IMR-90 (cell line): Measurements from ENCODE around the gene ACAD9. TPM values are rescaled to one million over a fixed set of nuclear protein-coding genes. Genes with fewer than 3 reads are reported as not detected.

ENCODE experiments used
- ATAC-seq: fragments of 200-7000 bp; cut with Tn5 transposase; 2 replicates; pipeline ENCODE4 v1.9.1; 2020; ENCODE audit warnings: low read depth, mild to moderate bottlenecking, moderate library complexity
- BruUV-seq: library from RNA; stranded (reverse); fragments of 400-500 nt; replicated peaks from 2 replicates; lab custom pipeline; 2021; lab: Mats Ljungman, UMichigan
- CTCF ChIA-PET: fragments of 300-600 bp; formaldehyde crosslinking; extraction: SDS; loops from one replicate; lab custom pipeline; 2021; ENCODE audit warnings: antibody characterized with exemption; lab: Yijun Ruan, JAX
- POLR2A ChIA-PET: fragments of 300-600 bp; sonication (Branson Sonifier 250); formaldehyde crosslinking; loops from one replicate; lab custom pipeline; 2022; ENCODE audit warnings: antibody characterized with exemption; ENCODE audit not compliant: unreplicated experiment; lab: Charles Lee
- DNase-seq: peaks from one replicate; pipeline ENCODE4 v3.0.0; 2013
- H2AFZ ChIP-seq: replicated peaks from 2 replicates; pipeline ENCODE3; 2013; ENCODE audit warnings: low read length, mild to moderate bottlenecking; ENCODE audit not compliant: poor library complexity
- H2AK5ac ChIP-seq: 2 replicates; pipeline ENCODE4 v1.6.1; 2013; ENCODE audit warnings: low read depth, low read length, inconsistent platforms
- H2AK9ac ChIP-seq: replicated peaks from 2 replicates; pipeline ENCODE3; 2013; ENCODE audit warnings: mild to moderate bottlenecking, low read depth, low read length, moderate library complexity; ENCODE audit not compliant: poor library complexity
- H2BK120ac ChIP-seq: 2 replicates; pipeline ENCODE4 v1.6.1; 2013; ENCODE audit warnings: low read depth, low read length, inconsistent platforms
- H2BK15ac ChIP-seq: 3 replicates; pipeline ENCODE4 v1.6.1; 2013; ENCODE audit warnings: low read depth, low read length, inconsistent platforms
- H2BK20ac ChIP-seq: 2 replicates; pipeline ENCODE4 v1.6.1; 2013; ENCODE audit warnings: low read depth, mild to moderate bottlenecking, inconsistent platforms, low read length, moderate library complexity
- H2BK5ac ChIP-seq: 2 replicates; pipeline ENCODE4 v1.6.1; 2013; ENCODE audit warnings: mild to moderate bottlenecking, low read depth, low read length, inconsistent platforms; ENCODE audit not compliant: poor library complexity, severe bottlenecking
- H3K14ac ChIP-seq: replicated peaks from 2 replicates; pipeline ENCODE4 v1.6.1; 2013; ENCODE audit warnings: low read depth, low read length, inconsistent platforms
- H3K18ac ChIP-seq: 2 replicates; pipeline ENCODE4 v1.6.1; 2013; ENCODE audit warnings: low read depth, low read length, control low read depth
- H3K23ac ChIP-seq: 2 replicates; pipeline ENCODE4 v1.6.1; 2013; ENCODE audit warnings: low read depth, low read length, inconsistent platforms
- H3K27ac ChIP-seq: 2 replicates; pipeline ENCODE4 v1.5.1; 2013; ENCODE audit warnings: mild to moderate bottlenecking, control low read depth, low read length; ENCODE audit not compliant: insufficient read depth
- H3K27me3 ChIP-seq: 2 replicates; pipeline ENCODE4 v1.6.1; 2013; ENCODE audit warnings: low read length; ENCODE audit not compliant: control insufficient read depth, insufficient read depth
- H3K36me3 ChIP-seq: 2 replicates; pipeline ENCODE4 v1.6.1; 2013; ENCODE audit warnings: low read length, mixed read lengths; ENCODE audit not compliant: control insufficient read depth, insufficient read depth
- H3K4ac ChIP-seq: 2 replicates; pipeline ENCODE4 v1.6.1; 2013; ENCODE audit warnings: low read depth, low read length, inconsistent platforms
- H3K4me1 ChIP-seq: 2 replicates; pipeline ENCODE4 v1.6.1; 2013; ENCODE audit warnings: low read length, mixed read lengths; ENCODE audit not compliant: control insufficient read depth, insufficient read depth
- H3K4me2 ChIP-seq: 2 replicates; pipeline ENCODE4 v1.6.1; 2013; ENCODE audit warnings: low read depth, mild to moderate bottlenecking, control low read depth, low read length, moderate library complexity
- H3K4me3 ChIP-seq: 2 replicates; pipeline ENCODE4 v1.5.1; 2013; ENCODE audit warnings: low read depth, mild to moderate bottlenecking, control low read depth, low read length, moderate library complexity; ENCODE audit not compliant: insufficient read depth
- H3K56ac ChIP-seq: 2 replicates; pipeline ENCODE4 v1.6.1; 2013; ENCODE audit warnings: low read length, inconsistent platforms; ENCODE audit not compliant: insufficient read depth; ENCODE audit errors: extremely low read depth
- H3K79me1 ChIP-seq, 2 experiments: 2 replicates each; pipeline ENCODE4 v1.6.1; 2013; ENCODE audit warnings: low read length in 2 of 2, inconsistent platforms in 1 of 2, low read depth in 1 of 2
- H3K9ac ChIP-seq: 2 replicates; pipeline ENCODE4 v1.6.1; 2013; ENCODE audit warnings: low read depth, low read length, control low read depth
- H3K9me1 ChIP-seq: 2 replicates; pipeline ENCODE4 v1.6.1; 2013; ENCODE audit warnings: low read length, inconsistent platforms; ENCODE audit not compliant: insufficient read depth
- H3K9me3 ChIP-seq: 2 replicates; pipeline ENCODE4 v1.6.1; 2013; ENCODE audit warnings: low read length; ENCODE audit not compliant: control insufficient read depth, insufficient read depth
- H4K20me1 ChIP-seq: 2 replicates; pipeline ENCODE4 v1.6.1; 2013; ENCODE audit warnings: low read length, inconsistent platforms; ENCODE audit not compliant: insufficient read depth
- H4K5ac ChIP-seq: 2 replicates; pipeline ENCODE4 v1.6.1; 2013; ENCODE audit warnings: mild to moderate bottlenecking, low read depth, low read length, control low read depth
- H4K8ac ChIP-seq, 2 experiments: 2 replicates each; pipeline ENCODE4 v1.6.1; 2013; ENCODE audit warnings: low read depth in 2 of 2, low read length in 2 of 2, control low read depth in 1 of 2, inconsistent platforms in 1 of 2
- H4K91ac ChIP-seq: 2 replicates; pipeline ENCODE4 v1.6.1; 2013; ENCODE audit warnings: low read depth, low read length, inconsistent platforms; ENCODE audit not compliant: insufficient read depth
- BHLHE40 ChIP-seq: fragments of 150-350 bp; IDR thresholded peaks from 2 replicates; pipeline ENCODE4 v1.6.1; 2016; ENCODE audit warnings: mild to moderate bottlenecking, low read depth, low read length
- CEBPB ChIP-seq: IDR thresholded peaks from 2 replicates; pipeline ENCODE4 v1.6.1; 2012; ENCODE audit warnings: low read depth, low read length, improper control_type of control experiment
- CHD1 ChIP-seq: IDR thresholded peaks from 2 replicates; pipeline ENCODE4 v1.6.1; 2012; ENCODE audit warnings: low read depth, low read length, improper control_type of control experiment
- FOS ChIP-seq: fragments of 150-350 bp; IDR thresholded peaks from 2 replicates; pipeline ENCODE4 v1.6.1; 2016; ENCODE audit warnings: low read depth, low read length
- MAFK ChIP-seq: IDR thresholded peaks from 2 replicates; pipeline ENCODE4 v1.6.1; 2012; ENCODE audit warnings: low read depth, low read length, improper control_type of control experiment
- MAZ ChIP-seq: IDR thresholded peaks from 2 replicates; pipeline ENCODE4 v1.6.1; 2012; ENCODE audit warnings: low read depth, mild to moderate bottlenecking, low read length, improper control_type of control experiment, moderate library complexity, borderline replicate concordance
- NFE2L2 ChIP-seq: fragments of 150-350 bp; IDR thresholded peaks from 2 replicates; pipeline ENCODE4 v1.6.1; 2016; ENCODE audit warnings: low read depth, mild to moderate bottlenecking, low read length
- POLR2A ChIP-seq: IDR thresholded peaks from 2 replicates; pipeline ENCODE4 v1.6.1; 2012; ENCODE audit warnings: mild to moderate bottlenecking, low read depth, low read length
- RAD21 ChIP-seq: IDR thresholded peaks from 2 replicates; pipeline ENCODE4 v1.6.1; 2012; ENCODE audit warnings: low read length, improper control_type of control experiment
- RCOR1 ChIP-seq: IDR thresholded peaks from 2 replicates; pipeline ENCODE4 v1.6.1; 2012; ENCODE audit warnings: mild to moderate bottlenecking, low read length, improper control_type of control experiment; ENCODE audit not compliant: insufficient replicate concordance
- RFX5 ChIP-seq: IDR thresholded peaks from 2 replicates; pipeline ENCODE4 v1.8.0; 2012; ENCODE audit warnings: low read depth, mild to moderate bottlenecking, low read length, moderate library complexity
- USF2 ChIP-seq: fragments of 150-350 bp; IDR thresholded peaks from 2 replicates; pipeline ENCODE4 v1.6.1; 2017; ENCODE audit warnings: mild to moderate bottlenecking, antibody characterized with exemption, low read length, low read depth
- WGBS, 2 experiments: methylation state at CpG; one replicate each; pipeline versions ENCODE4 v1.1.5 to v1.1.7; 2013; ENCODE audit warnings: missing lambda C conversion rate in 2 of 2; ENCODE audit not compliant: insufficient read length in 1 of 2; ENCODE audit errors: extremely low coverage in 2 of 2; 5-methylcytosine and 5-hydroxymethylcytosine counted together
- dilution Hi-C: fragments of 300-500 bp; cut with HindIII; formaldehyde crosslinking; loops from one replicate; pipeline ENCODE4 v1.14.3; 2018; ENCODE audit warnings: low sequenced_read_pairs; ENCODE audit not compliant: unreplicated experiment
- in situ Hi-C: fragments of 300-500 bp; cut with MboI; formaldehyde crosslinking; loops from 3 replicates; pipeline ENCODE4 v1.14.3; 2019; ENCODE audit warnings: low sequenced_read_pairs, inconsistent platforms, mixed read lengths
- intact Hi-C: fragments of 100-400 bp; cut with micrococcal nuclease; formaldehyde crosslinking; loops from 2 replicates; pipeline ENCODE4 v1.10.0; 2022
- polyA plus RNA-seq, 3 experiments: library from polyadenylated mRNA; depleted of rRNA; stranded (reverse); fragments of >200 nt; gene quantifications; 2 replicates each; pipeline ENCODE4 v1.2.3, GENCODE V29; 2012; ENCODE audit warnings: low replicate concordance in 1 of 3
- total RNA-seq: library from RNA; depleted of rRNA; stranded (reverse); fragments of >200 nt; gene quantifications from 2 replicates; pipeline ENCODE4 v1.2.3, GENCODE V29; 2012
- TF ChIP-seq, protein P1 (sequence below): conservative IDR thresholded peaks from 2 replicates; pipeline ENCODE4 v1.5.1; 2012; ENCODE audit warnings: mild to moderate bottlenecking, low read depth, low read length, improper control_type of control experiment

The ACAD9 gene
- total and polyA plus RNA-seq, 2 of the 4 experiments (the other 2 are of a cell fraction): 31.2 to 41.3 TPM

DNA sequence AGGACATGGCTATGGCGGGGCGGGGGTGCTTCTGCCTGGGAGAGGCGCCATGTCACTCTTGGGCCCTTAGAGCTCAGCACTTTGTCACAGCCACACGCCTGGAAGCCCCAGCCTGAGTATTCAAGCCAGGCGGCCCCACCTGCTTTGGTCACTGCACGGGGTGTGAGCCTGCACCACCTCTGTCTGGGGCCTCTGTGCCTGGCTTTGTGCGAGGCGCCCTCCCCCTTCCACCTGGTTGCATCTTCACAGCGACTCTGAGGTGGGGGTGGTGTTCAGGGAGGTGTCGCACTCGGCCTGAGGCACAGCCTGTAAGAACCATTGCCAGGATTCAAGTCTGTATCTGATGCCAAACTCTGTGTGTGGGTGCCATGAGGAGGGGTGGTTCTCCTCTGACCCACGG, 24.1 kb downstream of the ACAD9 start:
- Histone ChIP-seq H4K91ac (no peak overlapping the region), H3K14ac (no peak overlapping the region), H2AFZ (no peak overlapping the region), H3K9me1 (no peaks in the 10 kb centered on the region), H4K8ac (no peak overlapping the region), H3K9me3 (no peaks in the 10 kb centered on the region), H3K4me2 (no peak overlapping the region), H3K18ac (no peak overlapping the region), H3K27me3 (no peaks in the 10 kb centered on the region), H3K27ac (no peak overlapping the region), H2BK120ac (no peak overlapping the region), H2BK20ac (no peak overlapping the region), H3K9ac (no peak overlapping the region), H2BK5ac (no peak overlapping the region), H3K36me3 (peaks cover 75% of the 10 kb centered on the region), H2BK15ac (no peak overlapping the region), H3K23ac (no peak overlapping the region), H3K79me1 (no peaks in the 10 kb centered on the region; a peak in 2 of 4 replicates), H3K4me3 (no peak overlapping the region), H3K4ac (no peak overlapping the region), H2AK5ac (no peak overlapping the region), H4K20me1 (no peaks in the 10 kb centered on the region), H4K5ac (no peak overlapping the region), H3K4me1 (no peaks in the 10 kb centered on the region), H2AK9ac (no peak overlapping the region), H3K56ac (no peak overlapping the region)
- no TSS peak for BruUV-seq
- ChIA-PET POLR2A (no interaction called here), CTCF (no interaction called here)
- no peak for TF ChIP-seq CHD1
- no peak for TF ChIP-seq FOS
- no peak for TF ChIP-seq RFX5
- TF ChIP-seq RAD21: no peak
- TF ChIP-seq, protein P1, sequence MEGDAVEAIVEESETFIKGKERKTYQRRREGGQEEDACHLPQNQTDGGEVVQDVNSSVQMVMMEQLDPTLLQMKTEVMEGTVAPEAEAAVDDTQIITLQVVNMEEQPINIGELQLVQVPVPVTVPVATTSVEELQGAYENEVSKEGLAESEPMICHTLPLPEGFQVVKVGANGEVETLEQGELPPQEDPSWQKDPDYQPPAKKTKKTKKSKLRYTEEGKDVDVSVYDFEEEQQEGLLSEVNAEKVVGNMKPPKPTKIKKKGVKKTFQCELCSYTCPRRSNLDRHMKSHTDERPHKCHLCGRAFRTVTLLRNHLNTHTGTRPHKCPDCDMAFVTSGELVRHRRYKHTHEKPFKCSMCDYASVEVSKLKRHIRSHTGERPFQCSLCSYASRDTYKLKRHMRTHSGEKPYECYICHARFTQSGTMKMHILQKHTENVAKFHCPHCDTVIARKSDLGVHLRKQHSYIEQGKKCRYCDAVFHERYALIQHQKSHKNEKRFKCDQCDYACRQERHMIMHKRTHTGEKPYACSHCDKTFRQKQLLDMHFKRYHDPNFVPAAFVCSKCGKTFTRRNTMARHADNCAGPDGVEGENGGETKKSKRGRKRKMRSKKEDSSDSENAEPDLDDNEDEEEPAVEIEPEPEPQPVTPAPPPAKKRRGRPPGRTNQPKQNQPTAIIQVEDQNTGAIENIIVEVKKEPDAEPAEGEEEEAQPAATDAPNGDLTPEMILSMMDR: no peak
- no peak for TF ChIP-seq USF2
- no peak for TF ChIP-seq CEBPB
- TF ChIP-seq NFE2L2: no peak
- no peak for TF ChIP-seq RCOR1
- no peak for TF ChIP-seq MAZ
- TF ChIP-seq POLR2A: no peak
- no peak for TF ChIP-seq MAFK
- TF ChIP-seq BHLHE40: no peak
- intact Hi-C loops: no loop called here
- no CpG with 5 or more reads among the region's 12 CpGs for WGBS, 2 experiments
- ATAC-seq (no peak), DNase-seq (no peak)
- dilution Hi-C loops: no loop called here
- in situ Hi-C loops: no loop called here
